ENCODE measurements around the gene CHRM3.

Gene CHRM3

GRCh38 chr1:239382666-239383065 is 3.7 kb upstream of the CHRM3 start:
- DNase-seq, result no peak
- Histone ChIP-seq H3K27ac (ENCODE audit: insufficient read depth in 1 of 2, low read depth in 1 of 2, low read length in 2 of 2, poor library complexity in 1 of 2, severe bottlenecking in 2 of 2) (no peak overlapping the region), H3K4me3 (ENCODE audit: control insufficient read depth in 1 of 7, extremely low read depth in 1 of 7, insufficient read depth in 4 of 7, low read depth in 2 of 7, low read length in 6 of 7) (no peak overlapping the region), H3K27me3 (replicated peaks in 2 of 5; ENCODE audit: control insufficient read depth in 4 of 5, insufficient read depth in 5 of 5, low read length in 4 of 5) (no peaks in the 10 kb centered on the region), H3K4me1 (ENCODE audit: control extremely low read depth in 1 of 4, control insufficient read depth in 4 of 4, insufficient read depth in 4 of 4, low read length in 3 of 4) (peaks cover 0 to 13% (median 8%) of the 10 kb centered on the region in 4 experiments), H3K9me3 (ENCODE audit: control extremely low read depth in 1 of 5, control insufficient read depth in 4 of 5, insufficient read depth in 2 of 5, low read depth in 1 of 5, low read length in 4 of 5) (no peaks in the 10 kb centered on the region), H3K36me3 (ENCODE audit: control insufficient read depth in 4 of 4, insufficient read depth in 4 of 4, low read length in 3 of 4) (no peaks in the 10 kb centered on the region)
- POLR2A ChIA-PET, result interaction anchor here (0.7 kb wide), 1 partner anchor 416 kb away, joined by 4 read pairs; no protein-coding TSS in a partner anchor
- CTCF ChIA-PET, result interaction anchor here (1.4 to 1.5 kb wide), 2 partner anchors 8 to 57 kb away, joined by 3 to 4 read pairs; no protein-coding TSS in a partner anchor
- whole genome bisulfite sequencing (ENCODE audit: insufficient coverage), result 96% methylated on average over 4 of the region's 5 CpGs

- WGBS (ENCODE audit: insufficient coverage), result 92% methylated on average over 3 of the region's 3 CpGs
- Histone ChIP-seq H3K27ac (ENCODE audit: insufficient read depth in 1 of 2, low read depth in 1 of 2, low read length in 2 of 2, poor library complexity in 1 of 2, severe bottlenecking in 2 of 2) (no peak overlapping the region), H3K27me3 (replicated peaks in 2 of 5; ENCODE audit: control insufficient read depth in 4 of 5, insufficient read depth in 5 of 5, low read length in 4 of 5) (no peaks in the 10 kb centered on the region), H3K4me1 (ENCODE audit: control extremely low read depth in 1 of 4, control insufficient read depth in 4 of 4, insufficient read depth in 4 of 4, low read length in 3 of 4) (peaks cover 0 to 20% (median 14%) of the 10 kb centered on the region in 4 experiments), H3K9me3 (ENCODE audit: control extremely low read depth in 1 of 5, control insufficient read depth in 4 of 5, insufficient read depth in 2 of 5, low read depth in 1 of 5, low read length in 4 of 5) (no peaks in the 10 kb centered on the region), H3K4me3 (ENCODE audit: control insufficient read depth in 1 of 7, extremely low read depth in 1 of 7, insufficient read depth in 4 of 7, low read depth in 2 of 7, low read length in 6 of 7) (no peak overlapping the region), H3K36me3 (ENCODE audit: control insufficient read depth in 4 of 4, insufficient read depth in 4 of 4, low read length in 3 of 4) (no peaks in the 10 kb centered on the region)
- ChIA-PET POLR2A (no interaction called here), CTCF (interaction anchor here (0.6 to 1.5 kb wide), 2 partner anchors 9 to 76 kb away, joined by 3 to 4 read pairs; no protein-coding TSS in a partner anchor)
- DNase-seq, result no peak
These were observed 2.7 kb upstream of the CHRM3 start for GRCh38 chr1:239383714-239384113.

GRCh38 chr1:239387304-239388158 is 1.2 kb downstream of the CHRM3 start:
- H3K27me3 ChIP-seq (replicated peaks in 2 of 5; ENCODE audit: control insufficient read depth in 4 of 5, insufficient read depth in 5 of 5, low read length in 4 of 5), result no peaks in the 10 kb centered on the region

DNA sequence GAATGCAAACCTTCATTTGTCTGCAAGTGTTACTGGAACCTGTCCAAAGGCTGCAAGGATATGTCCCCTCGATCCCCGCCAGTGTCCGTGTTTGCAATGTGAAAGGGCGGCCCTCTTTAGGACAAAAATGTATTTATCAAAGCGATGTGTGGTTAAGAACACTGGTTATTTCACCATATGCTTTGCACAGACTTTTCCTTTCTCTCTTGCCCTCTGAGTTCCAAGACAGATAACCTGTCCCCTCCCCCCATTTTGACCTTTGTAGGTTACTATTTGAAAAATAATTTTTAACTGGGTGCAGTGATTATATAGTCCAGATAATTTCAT is 1.8 kb downstream of the CHRM3 start:
- peak overlapping the region; percentile 74 to 97 (median 94) for H3K4me3 ChIP-seq (ENCODE audit: control insufficient read depth in 1 of 7, extremely low read depth in 1 of 7, insufficient read depth in 4 of 7, low read depth in 2 of 7, low read length in 6 of 7)
- POLR2A ChIA-PET, result no interaction called here

More at GRCh38 chr1:239387304-239388158, 1.2 kb downstream of the CHRM3 start:
- no peaks in the 10 kb centered on the region for H3K9me3 ChIP-seq (ENCODE audit: control extremely low read depth in 1 of 5, control insufficient read depth in 4 of 5, insufficient read depth in 2 of 5, low read depth in 1 of 5, low read length in 4 of 5)
- DNase-seq, result peak; percentile 19 to 65 (median 49)
- peaks cover 2 to 40% (median 27%) of the 10 kb centered on the region in 4 experiments for H3K4me1 ChIP-seq (ENCODE audit: control extremely low read depth in 1 of 4, control insufficient read depth in 4 of 4, insufficient read depth in 4 of 4, low read length in 3 of 4)
- ChIA-PET CTCF (no interaction called here), POLR2A (no interaction called here)
- H3K36me3 ChIP-seq (ENCODE audit: control insufficient read depth in 4 of 4, insufficient read depth in 4 of 4, low read length in 3 of 4), result no peaks in the 10 kb centered on the region
- 1% methylated on average over 55 of the region's 55 CpGs for WGBS (ENCODE audit: insufficient coverage)
- H3K4me3 ChIP-seq (ENCODE audit: control insufficient read depth in 1 of 7, extremely low read depth in 1 of 7, insufficient read depth in 4 of 7, low read depth in 2 of 7, low read length in 6 of 7), result peak overlapping the region; percentile 74 to 97 (median 94)
- H3K27ac ChIP-seq (ENCODE audit: insufficient read depth in 1 of 2, low read depth in 1 of 2, low read length in 2 of 2, poor library complexity in 1 of 2, severe bottlenecking in 2 of 2), result peak overlapping the region; percentile 55 to 70

DNA sequence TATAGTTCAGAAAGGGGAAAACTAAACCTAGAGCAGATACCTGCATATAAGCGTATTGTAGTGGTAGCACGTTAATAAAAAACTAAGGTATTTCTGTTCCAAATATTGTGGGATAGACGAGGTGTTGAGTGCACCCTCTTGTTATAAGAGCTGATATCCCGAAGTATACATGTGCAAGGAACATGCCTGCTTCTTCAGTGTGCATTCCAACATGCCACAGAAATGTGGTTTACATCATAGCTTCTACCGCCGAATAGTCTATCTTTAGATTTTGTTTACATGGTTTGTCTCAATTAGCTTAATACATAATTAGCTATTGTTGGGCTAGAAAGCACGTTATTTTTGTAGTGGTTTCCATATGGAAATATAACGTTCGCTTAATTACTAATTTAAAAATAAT is 2.2 kb downstream of the CHRM3 start:
- DNase-seq, result no peak
- Histone ChIP-seq H3K4me3 (ENCODE audit: control insufficient read depth in 1 of 7, extremely low read depth in 1 of 7, insufficient read depth in 4 of 7, low read depth in 2 of 7, low read length in 6 of 7) (peak overlapping the region in 6 of 7 experiments; percentile 74 to 97 (median 93)), H3K36me3 (ENCODE audit: control insufficient read depth in 4 of 4, insufficient read depth in 4 of 4, low read length in 3 of 4) (no peaks in the 10 kb centered on the region), H3K27ac (ENCODE audit: insufficient read depth in 1 of 2, low read depth in 1 of 2, low read length in 2 of 2, poor library complexity in 1 of 2, severe bottlenecking in 2 of 2) (no peak overlapping the region), H3K9me3 (ENCODE audit: control extremely low read depth in 1 of 5, control insufficient read depth in 4 of 5, insufficient read depth in 2 of 5, low read depth in 1 of 5, low read length in 4 of 5) (no peaks in the 10 kb centered on the region), H3K4me1 (ENCODE audit: control extremely low read depth in 1 of 4, control insufficient read depth in 4 of 4, insufficient read depth in 4 of 4, low read length in 3 of 4) (peaks cover 2 to 43% (median 28%) of the 10 kb centered on the region in 4 experiments), H3K27me3 (replicated peaks in 2 of 5; ENCODE audit: control insufficient read depth in 4 of 5, insufficient read depth in 5 of 5, low read length in 4 of 5) (no peaks in the 10 kb centered on the region)
- 55% methylated on average over 4 of the region's 9 CpGs for WGBS (ENCODE audit: insufficient coverage)
- ChIA-PET CTCF (no interaction called here), POLR2A (interaction anchor here (0.6 kb wide), 1 partner anchor 420 kb away, joined by 3 read pairs; no protein-coding TSS in a partner anchor)

More for the DNA sequence above, 1.8 kb downstream of the CHRM3 start:
- no peak overlapping the region for H3K27ac ChIP-seq (ENCODE audit: insufficient read depth in 1 of 2, low read depth in 1 of 2, low read length in 2 of 2, poor library complexity in 1 of 2, severe bottlenecking in 2 of 2)
- H3K27me3 ChIP-seq (replicated peaks in 2 of 5; ENCODE audit: control insufficient read depth in 4 of 5, insufficient read depth in 5 of 5, low read length in 4 of 5), result no peaks in the 10 kb centered on the region
- DNase-seq, result peak; percentile 20 to 59 (median 49)
- WGBS (ENCODE audit: insufficient coverage), result no CpG with 5 or more reads among the region's 5 CpGs
- CTCF ChIA-PET, result no interaction called here
- no peaks in the 10 kb centered on the region for H3K36me3 ChIP-seq (ENCODE audit: control insufficient read depth in 4 of 4, insufficient read depth in 4 of 4, low read length in 3 of 4)
- H3K4me1 ChIP-seq (ENCODE audit: control extremely low read depth in 1 of 4, control insufficient read depth in 4 of 4, insufficient read depth in 4 of 4, low read length in 3 of 4), result peaks cover 2 to 43% (median 28%) of the 10 kb centered on the region in 4 experiments
- H3K9me3 ChIP-seq (ENCODE audit: control extremely low read depth in 1 of 5, control insufficient read depth in 4 of 5, insufficient read depth in 2 of 5, low read depth in 1 of 5, low read length in 4 of 5), result no peaks in the 10 kb centered on the region

GRCh38 chr1:239389703-239390102 is 3.3 kb downstream of the CHRM3 start:
- H3K27ac ChIP-seq (ENCODE audit: insufficient read depth in 1 of 2, low read depth in 1 of 2, low read length in 2 of 2, poor library complexity in 1 of 2, severe bottlenecking in 2 of 2), result no peak overlapping the region
- H3K27me3 ChIP-seq (replicated peaks in 2 of 5; ENCODE audit: control insufficient read depth in 4 of 5, insufficient read depth in 5 of 5, low read length in 4 of 5), result no peaks in the 10 kb centered on the region
- ChIA-PET CTCF (interaction anchor here (0.8 to 1.5 kb wide), 2 partner anchors 413 to 508 kb away, joined by 3 read pairs; no protein-coding TSS in a partner anchor), POLR2A (no interaction called here)
- 60% methylated on average over 1 of the region's 3 CpGs for WGBS (ENCODE audit: insufficient coverage)
- H3K9me3 ChIP-seq (ENCODE audit: control extremely low read depth in 1 of 5, control insufficient read depth in 4 of 5, insufficient read depth in 2 of 5, low read depth in 1 of 5, low read length in 4 of 5), result no peaks in the 10 kb centered on the region
- DNase-seq, result no peak
- H3K4me1 ChIP-seq (ENCODE audit: control extremely low read depth in 1 of 4, control insufficient read depth in 4 of 4, insufficient read depth in 4 of 4, low read length in 3 of 4), result peaks cover 2 to 46% (median 28%) of the 10 kb centered on the region in 4 experiments
- H3K4me3 ChIP-seq (ENCODE audit: control insufficient read depth in 1 of 7, extremely low read depth in 1 of 7, insufficient read depth in 4 of 7, low read depth in 2 of 7, low read length in 6 of 7), result peak overlapping the region in 2 of 7 experiments; percentile 1 to 79
- H3K36me3 ChIP-seq (ENCODE audit: control insufficient read depth in 4 of 4, insufficient read depth in 4 of 4, low read length in 3 of 4), result no peaks in the 10 kb centered on the region

DNA sequence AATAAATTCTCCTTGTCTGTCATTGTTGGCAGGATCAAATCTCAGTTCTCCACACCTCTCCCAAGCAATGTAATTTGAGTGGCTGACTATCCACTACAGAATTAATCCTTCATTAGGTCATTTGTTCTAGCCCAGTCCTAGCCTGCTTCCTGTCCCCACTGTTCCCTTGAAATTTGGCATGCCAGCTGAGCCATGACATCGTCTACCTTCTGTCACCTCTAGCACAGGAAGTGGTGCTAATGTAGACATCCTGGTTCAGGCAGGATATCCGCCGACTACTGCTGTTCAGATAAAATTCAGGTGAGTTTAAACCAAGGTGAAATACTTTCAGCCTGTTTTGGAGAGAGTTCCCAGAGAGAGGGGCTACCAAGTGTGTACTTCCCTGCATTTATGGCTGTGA is 5.9 kb downstream of the CHRM3 start:
- no peaks in the 10 kb centered on the region for H3K36me3 ChIP-seq (ENCODE audit: control insufficient read depth in 4 of 4, insufficient read depth in 4 of 4, low read length in 3 of 4)
- 19% methylated on average over 3 of the region's 3 CpGs for WGBS (ENCODE audit: insufficient coverage)
- CTCF ChIA-PET, result interaction anchor here (0.6 to 1.7 kb wide), 5 partner anchors 9 to 558 kb away, joined by 3 to 5 read pairs (median 3); no protein-coding TSS in a partner anchor
- POLR2A ChIA-PET, result no interaction called here
- H3K9me3 ChIP-seq (ENCODE audit: control extremely low read depth in 1 of 5, control insufficient read depth in 4 of 5, insufficient read depth in 2 of 5, low read depth in 1 of 5, low read length in 4 of 5), result no peaks in the 10 kb centered on the region
- no peaks in the 10 kb centered on the region for H3K27me3 ChIP-seq (replicated peaks in 2 of 5; ENCODE audit: control insufficient read depth in 4 of 5, insufficient read depth in 5 of 5, low read length in 4 of 5)
- peak in 2 of 3 donors; percentile 61 to 77 for DNase-seq
- H3K27ac ChIP-seq (ENCODE audit: insufficient read depth in 1 of 2, low read depth in 1 of 2, low read length in 2 of 2, poor library complexity in 1 of 2, severe bottlenecking in 2 of 2), result no peak overlapping the region
- no peak overlapping the region for H3K4me3 ChIP-seq (ENCODE audit: control insufficient read depth in 1 of 7, extremely low read depth in 1 of 7, insufficient read depth in 4 of 7, low read depth in 2 of 7, low read length in 6 of 7)
- H3K4me1 ChIP-seq (ENCODE audit: control extremely low read depth in 1 of 4, control insufficient read depth in 4 of 4, insufficient read depth in 4 of 4, low read length in 3 of 4), result peaks cover 2 to 47% (median 26%) of the 10 kb centered on the region in 4 experiments
